Measurements from ENCODE around the gene DPEP2NB. TPM values are rescaled to one million over a fixed set of nuclear protein-coding genes. Genes with fewer than 3 reads are reported as not detected.
A peak's percentile ranks its signal among the peaks of the same experiment; 100 is the strongest.

DPEP2NB gene
- total RNA-seq, 1 donor from 2014 or later: not detected

GRCh38 chr16:67971111-67971510 is 44.6 kb downstream of the DPEP2NB start:
- intact Hi-C loops (cut with micrococcal nuclease): no loop called here
- Mint-ChIP-seq H3K27me3 (ENCODE audit: low read depth) (no peaks in the 10 kb centered on the region), H3K4me1 (ENCODE audit: low read depth) (peaks cover 20% of the 10 kb centered on the region), H3K27ac (no peak overlapping the region), H3K9me3 (no peaks in the 10 kb centered on the region), H3K4me3 (ENCODE audit: low read depth) (no peak overlapping the region), H3K36me3 (ENCODE audit: low read depth) (no peaks in the 10 kb centered on the region)
- no peak for DNase-seq (ENCODE audit: low spot score)

GRCh38 chr16:67969254-67970039 is 46.3 kb downstream of the DPEP2NB start:
- peak overlapping the region; percentile 84 for H3K27ac Mint-ChIP-seq
- no peaks in the 10 kb centered on the region for H3K9me3 Mint-ChIP-seq
- peaks cover 4% of the 10 kb centered on the region for H3K36me3 Mint-ChIP-seq (ENCODE audit: low read depth)
- peaks cover 27% of the 10 kb centered on the region for H3K4me1 Mint-ChIP-seq (ENCODE audit: low read depth)
- no peak for DNase-seq (ENCODE audit: low spot score)
- intact Hi-C loops (cut with micrococcal nuclease): loop anchor here (2.0 kb wide), 1 partner anchor 15 kb away; no protein-coding TSS in a partner anchor
- H3K4me3 Mint-ChIP-seq (ENCODE audit: low read depth): peak overlapping the region; percentile 85
- H3K27me3 Mint-ChIP-seq (ENCODE audit: low read depth): no peaks in the 10 kb centered on the region

DNA sequence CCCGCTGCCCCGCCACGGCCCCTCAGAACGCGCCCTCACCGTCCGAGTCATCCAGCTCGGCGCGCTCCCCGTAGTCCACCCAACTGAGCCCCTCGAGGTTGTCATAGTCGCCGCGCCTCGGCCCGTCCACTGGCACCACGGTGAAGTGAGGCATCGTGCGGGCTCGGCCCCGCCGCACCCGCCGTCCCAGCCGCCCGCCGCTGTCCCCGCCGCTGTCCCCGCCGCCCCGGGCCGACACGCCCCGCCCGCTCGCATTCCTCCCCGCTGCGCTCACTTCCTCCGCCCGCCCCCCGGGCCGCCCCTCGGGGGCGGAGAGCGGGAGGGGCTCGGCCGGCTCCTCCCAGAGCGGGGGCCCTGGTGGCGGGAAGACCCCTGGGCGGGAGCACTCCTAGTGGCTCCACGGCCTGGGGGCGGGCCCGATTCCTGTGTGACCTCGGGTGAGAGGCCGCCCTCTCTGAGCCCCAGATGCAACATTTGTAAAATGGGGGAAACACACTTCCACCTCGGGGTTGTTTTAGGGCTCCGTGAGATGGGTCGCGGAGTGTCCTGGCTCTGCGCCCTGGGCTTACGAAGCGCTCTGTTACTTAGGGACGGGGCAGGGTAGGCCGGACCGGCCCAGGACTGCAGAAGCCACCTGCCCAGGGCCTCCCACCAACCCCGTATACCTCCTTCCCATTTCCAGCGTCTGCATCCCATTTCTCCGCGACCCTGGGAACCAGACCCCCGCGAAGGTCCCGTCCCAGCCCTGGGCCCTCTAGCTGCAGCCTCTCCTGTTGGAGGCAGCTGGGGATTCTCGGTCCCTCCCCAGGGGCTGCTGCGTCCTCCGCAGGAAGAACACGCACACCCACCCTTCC is 47.1 kb downstream of the DPEP2NB start, which contains the start of gene SLC12A4:
Gene SLC12A4, minus strand, starts transcription at position 238 of the 854 bp plus-strand sequence. Its CDS starts 84 bp downstream, at position 154.
- peak within 1 kb of the TSS; percentile 100 for H3K4me3 Mint-ChIP-seq (ENCODE audit: low read depth)
- peak within 1 kb of the TSS; percentile 88 for H3K27ac Mint-ChIP-seq
- H3K36me3 Mint-ChIP-seq (ENCODE audit: low read depth): peaks cover 4% of the 10 kb centered on the region
- intact Hi-C loops (cut with micrococcal nuclease): loop anchor here (1.0 to 2.0 kb wide), 2 partner anchors 16 to 33 kb away; no protein-coding TSS in a partner anchor
- H3K4me1 Mint-ChIP-seq (ENCODE audit: low read depth): peaks cover 27% of the 10 kb centered on the region
- DNase-seq (ENCODE audit: low spot score): peak; percentile 86
- H3K27me3 Mint-ChIP-seq (ENCODE audit: low read depth): no peaks in the 10 kb centered on the region
- no peaks in the 10 kb centered on the region for H3K9me3 Mint-ChIP-seq

DNA sequence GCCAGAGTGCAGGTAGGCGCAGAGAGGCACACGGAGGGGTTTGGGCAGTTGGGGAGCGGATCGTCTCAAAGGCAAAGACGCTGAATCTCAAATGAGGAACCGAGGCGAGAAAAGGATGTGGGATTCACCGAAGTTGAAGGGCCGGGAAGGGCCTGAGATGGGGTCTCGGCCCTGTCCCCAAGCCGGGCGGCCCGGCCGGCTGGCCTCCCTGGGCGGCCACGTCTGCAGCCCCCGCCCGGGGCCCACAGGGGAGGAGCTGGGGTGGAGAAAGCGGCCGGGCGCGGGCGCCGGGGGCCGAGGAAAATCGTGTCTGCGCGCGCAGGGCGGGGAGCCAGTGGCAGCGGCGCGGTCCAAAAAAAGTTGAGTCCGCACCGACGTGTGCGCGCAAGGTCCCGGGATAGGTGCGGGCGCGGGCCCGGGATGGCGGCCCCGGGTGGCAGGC is 47.7 kb downstream of the DPEP2NB start:
- H3K27ac Mint-ChIP-seq: peak overlapping the region; percentile 88
- intact Hi-C loops (cut with micrococcal nuclease): loop anchor here (1.0 to 2.0 kb wide), 2 partner anchors 17 to 33 kb away; no protein-coding TSS in a partner anchor

DNA sequence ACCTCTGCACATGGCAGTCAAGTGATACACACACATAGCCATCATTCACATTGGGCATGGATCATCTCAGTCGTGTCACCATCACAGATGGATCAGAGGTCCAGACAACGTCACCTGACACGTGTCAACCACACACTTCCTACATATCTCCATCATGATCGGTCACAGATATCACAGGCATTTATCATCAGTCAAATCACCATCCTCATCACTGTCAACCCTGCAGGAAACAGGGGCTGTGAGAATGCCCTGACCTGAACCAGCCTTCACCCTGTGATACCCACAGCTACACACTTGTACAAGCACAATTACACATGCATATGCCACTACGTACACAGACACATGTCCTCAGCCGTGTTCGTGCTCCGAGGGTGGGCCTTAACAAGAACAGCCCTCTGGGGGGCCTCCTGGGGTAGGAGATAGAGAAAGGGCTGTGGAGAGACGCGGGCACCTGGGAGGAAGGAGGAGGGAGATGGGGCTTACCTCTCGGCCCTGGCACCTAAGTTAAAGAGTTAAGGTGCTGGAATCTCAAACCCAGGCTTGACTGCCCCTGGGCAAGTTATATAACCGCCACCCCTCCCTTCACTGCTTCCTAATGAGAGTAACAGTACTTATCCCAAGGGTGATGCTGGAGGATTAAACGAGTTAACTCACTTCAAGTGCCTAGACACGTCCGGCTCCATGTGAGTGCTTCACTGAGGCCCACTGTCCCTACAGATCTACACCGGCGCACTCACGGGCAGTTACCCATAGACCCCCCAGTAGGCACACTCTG is 48.3 kb downstream of the DPEP2NB start:
- peak overlapping the region; percentile 100 for H3K4me3 Mint-ChIP-seq (ENCODE audit: low read depth)
- H3K27me3 Mint-ChIP-seq (ENCODE audit: low read depth): no peaks in the 10 kb centered on the region
- no peak for DNase-seq (ENCODE audit: low spot score)
- H3K4me1 Mint-ChIP-seq (ENCODE audit: low read depth): peaks cover 27% of the 10 kb centered on the region
- H3K9me3 Mint-ChIP-seq: no peaks in the 10 kb centered on the region
- intact Hi-C loops (cut with micrococcal nuclease): no loop called here
- H3K36me3 Mint-ChIP-seq (ENCODE audit: low read depth): peaks cover 11% of the 10 kb centered on the region
- H3K27ac Mint-ChIP-seq: peak overlapping the region; percentile 88

More for the DNA sequence above, 47.7 kb downstream of the DPEP2NB start:
- Mint-ChIP-seq H3K9me3 (no peaks in the 10 kb centered on the region), H3K36me3 (ENCODE audit: low read depth) (peaks cover 5% of the 10 kb centered on the region), H3K4me3 (ENCODE audit: low read depth) (peak overlapping the region; percentile 100), H3K4me1 (ENCODE audit: low read depth) (peaks cover 27% of the 10 kb centered on the region), H3K27me3 (ENCODE audit: low read depth) (no peaks in the 10 kb centered on the region)
- DNase-seq (ENCODE audit: low spot score): peak; percentile 29

DNA sequence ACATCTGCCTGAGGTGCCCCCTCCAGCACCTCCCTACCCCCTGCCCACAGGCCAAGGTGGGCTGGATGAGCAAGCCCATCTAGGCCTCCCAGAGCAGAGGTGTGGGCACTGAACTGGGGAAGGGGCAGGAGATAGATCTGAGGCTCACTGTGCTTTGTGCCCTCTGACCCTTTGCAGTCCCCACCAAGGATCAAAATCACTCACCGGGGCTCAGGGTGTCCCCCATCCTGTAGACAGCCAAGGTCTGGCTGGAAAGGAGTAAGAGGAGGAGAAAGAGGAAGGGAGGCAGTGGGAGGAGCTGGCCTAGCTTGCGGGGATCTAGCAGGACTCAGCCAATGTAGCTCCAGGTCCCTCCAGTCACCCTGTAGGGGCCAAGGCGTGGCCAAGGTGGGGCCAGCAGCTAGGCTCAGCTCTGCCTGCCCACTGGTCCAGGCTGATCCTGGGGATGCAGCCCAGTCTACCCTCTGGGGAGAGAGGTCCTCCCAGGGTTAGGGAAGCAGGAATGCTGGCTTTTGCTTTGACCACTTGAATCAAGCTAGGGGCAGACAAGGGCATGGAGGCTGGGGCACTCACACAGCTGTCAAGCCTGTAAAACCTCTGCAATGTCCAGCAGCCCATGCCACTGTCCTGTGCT is 49.0 kb downstream of the DPEP2NB start:
- Mint-ChIP-seq H3K27ac (peak overlapping the region; percentile 88), H3K4me3 (ENCODE audit: low read depth) (peak overlapping the region; percentile 100), H3K36me3 (ENCODE audit: low read depth) (peaks cover 17% of the 10 kb centered on the region), H3K4me1 (ENCODE audit: low read depth) (peaks cover 27% of the 10 kb centered on the region), H3K27me3 (ENCODE audit: low read depth) (no peaks in the 10 kb centered on the region), H3K9me3 (no peaks in the 10 kb centered on the region)
- no peak for DNase-seq (ENCODE audit: low spot score)
- intact Hi-C loops (cut with micrococcal nuclease): no loop called here

DNA sequence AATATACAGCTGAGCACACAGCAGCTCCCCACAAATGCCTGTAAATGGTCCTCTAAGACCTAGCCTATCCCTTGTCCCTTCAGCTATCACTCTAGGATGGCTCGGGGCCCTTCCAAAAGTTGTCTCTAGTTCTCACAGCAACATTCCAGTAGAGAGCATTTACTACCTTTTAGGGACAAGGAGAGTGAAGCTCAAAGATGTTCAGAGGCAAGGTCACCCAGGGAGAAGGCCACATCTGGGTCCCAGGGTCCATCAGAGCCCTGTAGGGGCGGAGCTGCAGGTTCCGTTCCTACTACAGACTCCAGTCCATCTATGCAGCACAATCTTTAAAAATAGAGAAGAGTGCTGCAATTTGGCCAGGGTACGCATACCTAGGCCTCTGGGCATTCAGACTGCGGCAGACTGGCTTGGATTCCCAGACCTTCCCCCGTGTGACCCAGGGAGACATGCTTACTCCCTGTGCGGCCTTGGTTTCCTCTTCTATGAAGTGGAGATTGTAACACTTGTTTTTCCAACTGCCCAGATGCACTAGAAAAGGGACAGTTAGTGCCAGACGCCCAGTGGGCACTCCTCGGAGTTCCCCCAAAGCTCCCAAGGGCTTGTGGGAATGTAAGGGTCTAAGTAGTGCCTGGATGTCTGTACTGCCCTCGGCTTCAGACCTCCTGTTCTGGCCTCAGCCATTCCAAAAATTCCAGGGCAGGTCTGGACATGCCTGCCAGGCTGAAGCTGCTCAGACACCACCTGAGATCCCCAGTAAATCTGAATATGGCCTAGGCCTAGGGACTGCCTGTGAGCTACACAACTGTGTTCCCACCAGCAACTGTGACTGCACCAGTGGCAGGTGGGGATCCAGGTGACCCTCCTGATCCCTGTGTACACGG is 49.8 kb downstream of the DPEP2NB start:
- intact Hi-C loops (cut with micrococcal nuclease): no loop called here
- no peaks in the 10 kb centered on the region for H3K9me3 Mint-ChIP-seq
- peaks cover 27% of the 10 kb centered on the region for H3K4me1 Mint-ChIP-seq (ENCODE audit: low read depth)
- no peaks in the 10 kb centered on the region for H3K27me3 Mint-ChIP-seq (ENCODE audit: low read depth)
- peaks cover 21% of the 10 kb centered on the region for H3K36me3 Mint-ChIP-seq (ENCODE audit: low read depth)
- no peak overlapping the region for H3K27ac Mint-ChIP-seq
- DNase-seq (ENCODE audit: low spot score): no peak
- peak overlapping the region; percentile 5 for H3K4me3 Mint-ChIP-seq (ENCODE audit: low read depth)

DNA sequence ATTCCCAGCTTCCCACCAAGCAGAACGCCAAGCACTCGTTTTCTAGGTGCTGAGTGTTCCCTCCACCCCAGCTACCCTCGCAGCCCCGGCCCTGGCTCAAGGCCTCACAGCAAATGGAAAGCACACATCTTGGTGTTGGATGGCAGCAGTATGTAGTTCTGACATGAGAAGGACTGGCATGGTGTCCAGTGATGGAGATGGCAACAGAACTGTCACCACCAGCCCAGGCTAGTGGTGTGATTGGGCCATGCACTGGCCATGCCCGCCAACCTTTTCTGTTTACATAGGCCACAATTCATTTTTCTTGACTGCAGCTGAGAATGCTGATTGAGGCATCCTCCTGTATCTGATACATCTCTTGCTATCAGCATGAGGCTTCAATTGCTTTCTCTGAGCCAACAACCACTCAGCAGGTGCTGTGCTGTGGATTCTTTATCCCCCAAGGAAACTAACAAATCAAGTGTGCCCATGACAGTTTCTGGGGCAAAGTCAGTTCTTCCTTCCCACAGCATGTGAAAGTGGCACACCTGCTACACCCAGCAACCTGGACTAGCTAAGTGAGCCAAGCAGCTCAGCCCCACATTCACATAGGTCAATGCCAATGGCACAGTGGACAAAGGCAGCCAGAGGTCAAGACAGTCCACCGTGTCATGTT is 51.1 kb downstream of the DPEP2NB start:
- no peaks in the 10 kb centered on the region for H3K27me3 Mint-ChIP-seq (ENCODE audit: low read depth)
- intact Hi-C loops (cut with micrococcal nuclease): no loop called here
- no peak for DNase-seq (ENCODE audit: low spot score)
- no peak overlapping the region for H3K4me3 Mint-ChIP-seq (ENCODE audit: low read depth)
- peaks cover 26% of the 10 kb centered on the region for H3K36me3 Mint-ChIP-seq (ENCODE audit: low read depth)
- H3K4me1 Mint-ChIP-seq (ENCODE audit: low read depth): peaks cover 24% of the 10 kb centered on the region
- H3K9me3 Mint-ChIP-seq: no peaks in the 10 kb centered on the region
- no peak overlapping the region for H3K27ac Mint-ChIP-seq

DNA sequence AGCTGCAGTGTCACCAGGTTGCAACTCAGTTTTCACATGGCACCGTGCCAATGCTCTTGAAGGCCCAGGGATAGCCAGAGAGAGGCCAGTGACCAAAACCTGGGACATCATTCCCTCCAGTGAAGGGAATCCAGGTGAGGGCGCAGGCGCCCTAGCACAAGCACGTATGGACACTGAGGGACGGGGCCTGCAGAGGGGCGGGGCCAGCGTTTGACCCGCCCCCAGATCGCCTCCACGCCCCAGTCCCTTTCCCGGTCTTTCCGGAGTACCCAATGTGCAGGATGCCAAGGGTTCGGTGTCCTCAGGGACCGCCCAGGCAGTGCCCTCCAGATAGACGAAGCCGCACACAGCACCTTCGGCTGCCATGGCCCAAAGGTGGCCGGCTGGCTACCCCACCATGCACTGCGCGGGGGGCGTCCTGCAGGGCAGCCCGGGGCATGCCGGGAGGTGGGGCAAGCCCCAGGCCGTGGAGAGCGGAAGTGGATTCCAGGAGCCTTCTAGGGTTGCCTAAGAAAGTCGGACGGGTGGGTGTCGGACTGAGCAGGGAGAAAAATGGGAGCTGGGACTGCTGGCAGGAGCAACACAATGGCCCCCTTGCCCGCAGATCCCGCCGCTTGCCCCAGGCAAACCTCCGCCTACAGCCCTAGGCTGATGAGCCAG is 51.9 kb downstream of the DPEP2NB start:
- H3K4me1 Mint-ChIP-seq (ENCODE audit: low read depth): peaks cover 21% of the 10 kb centered on the region
- peaks cover 26% of the 10 kb centered on the region for H3K36me3 Mint-ChIP-seq (ENCODE audit: low read depth)
- no peak overlapping the region for H3K4me3 Mint-ChIP-seq (ENCODE audit: low read depth)
- H3K9me3 Mint-ChIP-seq: no peaks in the 10 kb centered on the region
- no peak for DNase-seq (ENCODE audit: low spot score)
- H3K27ac Mint-ChIP-seq: no peak overlapping the region
- no peaks in the 10 kb centered on the region for H3K27me3 Mint-ChIP-seq (ENCODE audit: low read depth)
- intact Hi-C loops (cut with micrococcal nuclease): no loop called here
